Endothelial cell of umbilical vein (primary cell): ENCODE data around the gene OR5AC2. TPM values are rescaled to one million over a fixed set of nuclear protein-coding genes. Genes with fewer than 3 reads are reported as not detected.

ENCODE experiments used
- BruUV-seq: library from RNA; stranded (reverse); fragments of 400-500 nt; replicated peaks from 2 replicates; lab custom pipeline; 2021; lab: Mats Ljungman, UMichigan
- CTCF ChIA-PET: fragments of 300-600, 350-600 bp; sonication (Branson Sonifier 250); formaldehyde crosslinking; loops from one replicate; lab custom pipeline; 2021; ENCODE audit warnings: antibody characterized with exemption, inconsistent platforms; lab: Charles Lee
- POLR2A ChIA-PET: fragments of 300-600, 350-600 bp; sonication (Branson Sonifier 250); formaldehyde crosslinking; loops from one replicate; lab custom pipeline; 2021; ENCODE audit warnings: antibody characterized with exemption, inconsistent platforms; lab: Charles Lee
- DNase-seq: peaks from one replicate; pipeline ENCODE4 v3.0.0-alpha.2; 2011; ENCODE audit warnings: low read depth, low spot score
- FAIRE-seq: peaks from 2 replicates; lab custom pipeline; 2011; peaks lifted over from hg19 to GRCh38; lab: Jason Lieb, UNC
- H2AFZ ChIP-seq: 2 replicates; pipeline ENCODE4 v1.6.0; 2012; ENCODE audit warnings: low read depth, low read length, control low read depth, inconsistent platforms
- H3K27ac ChIP-seq: 2 replicates; pipeline ENCODE4 v1.5.1; 2011; ENCODE audit warnings: low read depth, mild to moderate bottlenecking, control low read depth, low read length, moderate library complexity; ENCODE audit not compliant: insufficient read depth
- H3K27me3 ChIP-seq, 2 experiments: 2 replicates each; pipeline versions ENCODE4 v1.6.0 to v1.6.1; 2011; ENCODE audit warnings: low read length in 2 of 2, mixed read lengths in 1 of 2; ENCODE audit not compliant: control insufficient read depth in 2 of 2, insufficient read depth in 2 of 2
- H3K36me3 ChIP-seq, 2 experiments: 2 replicates in 1 of 2; 3 replicates in 1 of 2; pipeline ENCODE4 v1.5.1; 2011; ENCODE audit warnings: low read length in 2 of 2, mild to moderate bottlenecking in 1 of 2, moderate library complexity in 1 of 2; ENCODE audit not compliant: control insufficient read depth in 2 of 2, insufficient read depth in 2 of 2; ENCODE audit errors: extremely low read depth in 1 of 2
- H3K4me1 ChIP-seq: 3 replicates; pipeline ENCODE4 v1.5.1; 2011; ENCODE audit warnings: mild to moderate bottlenecking, low read length; ENCODE audit not compliant: control insufficient read depth, insufficient read depth; ENCODE audit errors: extremely low read depth
- H3K4me2 ChIP-seq: 2 replicates; pipeline ENCODE4 v1.6.1; 2011; ENCODE audit warnings: low read length, control low read depth, mixed read lengths; ENCODE audit not compliant: insufficient read depth
- H3K4me3 ChIP-seq, 3 experiments: fragments of 200-600 bp in 1 of 3; sonication (generic), shearing (Covaris generic) in 1 of 3; replicated peaks in 1 of 3; 2 replicates each; pipeline ENCODE4 v1.5.1; 2011 to 2016; ENCODE audit warnings: control low read depth in 3 of 3, low read length in 3 of 3, mild to moderate bottlenecking in 2 of 3, inconsistent platforms in 1 of 3, low read depth in 1 of 3, moderate library complexity in 1 of 3; ENCODE audit not compliant: insufficient read depth in 1 of 3
- H3K79me2 ChIP-seq: 2 replicates; pipeline ENCODE4 v1.6.0; 2012; ENCODE audit warnings: low read length, inconsistent platforms; ENCODE audit not compliant: control insufficient read depth, insufficient read depth
- H3K9ac ChIP-seq: replicated peaks from 2 replicates; pipeline ENCODE3; 2011; ENCODE audit warnings: low read length, control low read depth; ENCODE audit not compliant: insufficient read depth; ENCODE audit errors: extremely low read depth
- H3K9me1 ChIP-seq: replicated peaks from 3 replicates; pipeline ENCODE4 v1.6.0; 2011; ENCODE audit warnings: mild to moderate bottlenecking, low read length; ENCODE audit not compliant: control insufficient read depth, insufficient read depth; ENCODE audit errors: extremely low read depth
- H3K9me3 ChIP-seq: replicated peaks from 2 replicates; pipeline ENCODE4 v1.5.1; 2012; ENCODE audit warnings: low read length, inconsistent platforms; ENCODE audit not compliant: control insufficient read depth, insufficient read depth
- H4K20me1 ChIP-seq: replicated peaks from 2 replicates; pipeline ENCODE3; 2011; ENCODE audit warnings: mild to moderate bottlenecking, low read length; ENCODE audit not compliant: control insufficient read depth, insufficient read depth; ENCODE audit errors: extremely low read depth
- CTCF ChIP-seq, 2 donors: IDR thresholded peaks; 1 replicate in 1 of 2; 2 replicates in 1 of 2; pipeline ENCODE4 v1.5.1; 2011; ENCODE audit warnings: low read length in 2 of 2, mild to moderate bottlenecking in 2 of 2, moderate library complexity in 2 of 2, control low read depth in 1 of 2, inconsistent platforms in 1 of 2, low read depth in 1 of 2; ENCODE audit not compliant: insufficient read depth in 1 of 2; ENCODE audit errors: extremely low read depth in 1 of 2
- EZH2 ChIP-seq: IDR thresholded peaks from 2 replicates; pipeline ENCODE4 v1.6.1; 2012; ENCODE audit warnings: borderline replicate concordance, low read depth, mild to moderate bottlenecking, moderate library complexity, low read length, inconsistent platforms; ENCODE audit not compliant: severe bottlenecking
- FOS ChIP-seq: IDR thresholded peaks from 2 replicates; pipeline ENCODE4 v1.6.1; 2011; ENCODE audit warnings: mild to moderate bottlenecking, low read length, moderate library complexity, borderline replicate concordance; ENCODE audit not compliant: insufficient read depth
- GATA2 ChIP-seq: IDR thresholded peaks from 2 replicates; pipeline ENCODE4 v1.7.0; 2011; ENCODE audit warnings: low read depth, mild to moderate bottlenecking, moderate library complexity, mixed read lengths, low read length; ENCODE audit not compliant: insufficient read length, insufficient read depth
- JUN ChIP-seq: IDR thresholded peaks from 2 replicates; pipeline ENCODE4 v1.6.1; 2011; ENCODE audit warnings: borderline replicate concordance, low read depth; ENCODE audit not compliant: insufficient read length, insufficient read depth
- MAX ChIP-seq: IDR thresholded peaks from 2 replicates; pipeline ENCODE4 v1.6.1; 2011; ENCODE audit not compliant: insufficient read depth, insufficient read length
- MYC ChIP-seq: IDR thresholded peaks from one replicate; pipeline ENCODE4 v1.6.1; 2011; ENCODE audit warnings: mild to moderate bottlenecking, low read depth, low read length
- POLR2A ChIP-seq: IDR thresholded peaks from 2 replicates; pipeline ENCODE4 v1.6.1; 2012; ENCODE audit warnings: low read depth, mild to moderate bottlenecking, control low read depth, low read length
- POLR2AphosphoS5 ChIP-seq: IDR thresholded peaks from 2 replicates; pipeline ENCODE4 v1.6.1; 2012; ENCODE audit warnings: low read depth, mild to moderate bottlenecking, control low read depth, low read length, moderate library complexity; ENCODE audit not compliant: insufficient read depth
- dilution Hi-C: fragments of 300-500 bp; cut with MboI; formaldehyde crosslinking; loops from one replicate; pipeline ENCODE4 v1.15.0; 2019; ENCODE audit warnings: low sequenced_read_pairs; ENCODE audit not compliant: extremely low pct_ligation_motif_present
- intact Hi-C: fragments of 100-400 bp; cut with micrococcal nuclease; formaldehyde crosslinking; loops from one replicate; pipeline ENCODE4 v1.10.0; 2022
- polyA plus RNA-seq, 4 experiments: library from polyadenylated mRNA; depleted of rRNA in 3 of 4; stranded (reverse) in 3 of 4; unstranded in 1 of 4; fragments of >200 nt; gene quantifications; 2 replicates each; pipeline versions ENCODE4 v1.2.1 to v1.2.3, GENCODE V29; 2011 to 2012; ENCODE audit warnings: missing spikeins in 1 of 4
- total RNA-seq: library from RNA; stranded (reverse); gene quantifications from 2 replicates; pipeline ENCODE4 v1.2.3, GENCODE V29; 2021

Gene OR5AC2
- total and polyA plus RNA-seq, 2 donors (not counting 3 experiments of a cell fraction or from before 2014, with no cell fraction given) = not detected

GRCh38 chr3:98073486-98073885, 13.5 kb upstream of the OR5AC2 start:
- Histone ChIP-seq H3K4me1 (no peaks in the 10 kb centered on the region), H3K27me3 (peaks cover 0 to 3% of the 10 kb centered on the region in 2 experiments), H3K4me2 (no peak overlapping the region), H3K79me2 (no peaks in the 10 kb centered on the region), H3K9me3 (no peaks in the 10 kb centered on the region), H3K9me1 (no peaks in the 10 kb centered on the region), H2AFZ (no peak overlapping the region), H3K27ac (no peak overlapping the region), H3K9ac (no peak overlapping the region), H3K36me3 (no peaks in the 10 kb centered on the region), H4K20me1 (no peaks in the 10 kb centered on the region), H3K4me3 (no peak overlapping the region)
- dilution Hi-C loops = no loop called here
- intact Hi-C loops = no loop called here
- BruUV-seq = no TSS peak
- DNase-seq (no peak), FAIRE-seq (no peak)
- ChIA-PET POLR2A (no interaction called here), CTCF (no interaction called here)
- TF ChIP-seq MAX (no peak), GATA2 (no peak), CTCF (IDR thresholded peaks at IDR 0.05; ENCODE audit: extremely low read depth in 1 of 2, insufficient read depth in 1 of 2, low read depth in 1 of 2, low read length in 2 of 2) (no peak), FOS (no peak), MYC (no peak), JUN (no peak), POLR2A (no peak), EZH2 (no peak), POLR2AphosphoS5 (no peak)
